Colonic mucosa (tissue), 4 donors: ENCODE results near the gene TGFBR3L. TPM values are rescaled to one million over a fixed set of nuclear protein-coding genes. Genes with fewer than 3 reads are reported as not detected.

Experiments
- DNase-seq: peaks from one replicate; pipeline ENCODE4 v3.0.0-alpha.2; 2020
- H3K27ac ChIP-seq: fragments of 200-600 bp; one replicate; pipeline ENCODE4 v1.8.0; 2021
- H3K27me3 ChIP-seq: fragments of 200-600 bp; one replicate; pipeline ENCODE4 v1.8.0; 2021
- H3K36me3 ChIP-seq: fragments of 200-600 bp; one replicate; pipeline ENCODE4 v1.8.0; 2021
- H3K4me1 ChIP-seq: fragments of 200-600 bp; one replicate; pipeline ENCODE4 v1.8.0; 2021; ENCODE audit warnings: mild to moderate bottlenecking
- H3K4me3 ChIP-seq: fragments of 200-600 bp; one replicate; pipeline ENCODE4 v1.8.0; 2021
- H3K9ac ChIP-seq, 2 donors: one replicate each; pipeline ENCODE4 v1.7.0; 2013; ENCODE audit warnings: control low read depth in 2 of 2, low read depth in 2 of 2, low read length in 2 of 2
- H3K9me3 ChIP-seq: fragments of 200-600 bp; one replicate; pipeline ENCODE4 v1.8.0; 2021
- intact Hi-C: fragments of 100-400 bp; cut with DNase I; formaldehyde crosslinking; loops from one replicate; pipeline ENCODE4 v1.14.1; 2022
- total RNA-seq, 2 donors: library from RNA; stranded (reverse); fragmentation: NEBNext Ultra II Directional in 1 of 2; extraction: Animal tissue kit (Norgen Biotek cat#: 25700) in 1 of 2; gene quantifications; one replicate each; pipeline ENCODE4 v1.2.1, GENCODE V29; 2021
- TF ChIP-seq, protein P1 (sequence below): fragments of 200-600 bp; IDR thresholded peaks from one replicate; pipeline ENCODE4 v1.8.0; 2022; ENCODE audit warnings: antibody characterized with exemption, mild to moderate bottlenecking
- donor health status: healthy.
- donor health status: DM: no; HTN: no; CAD: no.
- donor health status: DM: no; HTN: no; CAD: no.

Gene TGFBR3L
- total RNA-seq, 2 donors from 2014 or later = not detected

DNA sequence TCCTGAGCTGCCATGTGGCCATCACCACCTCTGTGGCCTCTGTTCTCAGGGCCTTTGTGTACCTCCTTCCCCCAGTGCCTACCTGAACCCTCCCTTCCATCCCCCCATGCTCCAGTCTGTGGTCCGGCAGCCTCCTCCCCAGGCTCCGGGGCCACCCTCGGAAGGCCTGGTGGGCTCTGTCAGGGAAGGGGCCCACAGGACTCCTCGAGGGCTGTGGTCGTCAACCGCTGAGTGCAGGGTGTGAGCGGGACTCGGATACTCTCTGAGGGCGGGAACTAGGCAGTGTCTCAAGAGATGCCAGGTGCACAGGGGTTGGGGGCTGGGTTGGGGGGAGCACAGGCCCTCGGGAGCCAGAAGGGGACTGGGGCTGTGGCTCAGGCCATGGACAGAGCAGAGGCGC, 7.1 kb upstream of the TGFBR3L start:
- TF ChIP-seq, protein P1, sequence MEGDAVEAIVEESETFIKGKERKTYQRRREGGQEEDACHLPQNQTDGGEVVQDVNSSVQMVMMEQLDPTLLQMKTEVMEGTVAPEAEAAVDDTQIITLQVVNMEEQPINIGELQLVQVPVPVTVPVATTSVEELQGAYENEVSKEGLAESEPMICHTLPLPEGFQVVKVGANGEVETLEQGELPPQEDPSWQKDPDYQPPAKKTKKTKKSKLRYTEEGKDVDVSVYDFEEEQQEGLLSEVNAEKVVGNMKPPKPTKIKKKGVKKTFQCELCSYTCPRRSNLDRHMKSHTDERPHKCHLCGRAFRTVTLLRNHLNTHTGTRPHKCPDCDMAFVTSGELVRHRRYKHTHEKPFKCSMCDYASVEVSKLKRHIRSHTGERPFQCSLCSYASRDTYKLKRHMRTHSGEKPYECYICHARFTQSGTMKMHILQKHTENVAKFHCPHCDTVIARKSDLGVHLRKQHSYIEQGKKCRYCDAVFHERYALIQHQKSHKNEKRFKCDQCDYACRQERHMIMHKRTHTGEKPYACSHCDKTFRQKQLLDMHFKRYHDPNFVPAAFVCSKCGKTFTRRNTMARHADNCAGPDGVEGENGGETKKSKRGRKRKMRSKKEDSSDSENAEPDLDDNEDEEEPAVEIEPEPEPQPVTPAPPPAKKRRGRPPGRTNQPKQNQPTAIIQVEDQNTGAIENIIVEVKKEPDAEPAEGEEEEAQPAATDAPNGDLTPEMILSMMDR = no peak
- H3K9ac ChIP-seq = no peak overlapping the region
- intact Hi-C loops = no loop called here
- H3K27me3 ChIP-seq = no peaks in the 10 kb centered on the region
- no peak for DNase-seq
- no peak overlapping the region for H3K4me3 ChIP-seq
- H3K4me1 ChIP-seq = peaks cover 13% of the 10 kb centered on the region
- no peaks in the 10 kb centered on the region for H3K9me3 ChIP-seq
- no peak overlapping the region for H3K27ac ChIP-seq
- H3K36me3 ChIP-seq = peaks cover 8% of the 10 kb centered on the region

DNA sequence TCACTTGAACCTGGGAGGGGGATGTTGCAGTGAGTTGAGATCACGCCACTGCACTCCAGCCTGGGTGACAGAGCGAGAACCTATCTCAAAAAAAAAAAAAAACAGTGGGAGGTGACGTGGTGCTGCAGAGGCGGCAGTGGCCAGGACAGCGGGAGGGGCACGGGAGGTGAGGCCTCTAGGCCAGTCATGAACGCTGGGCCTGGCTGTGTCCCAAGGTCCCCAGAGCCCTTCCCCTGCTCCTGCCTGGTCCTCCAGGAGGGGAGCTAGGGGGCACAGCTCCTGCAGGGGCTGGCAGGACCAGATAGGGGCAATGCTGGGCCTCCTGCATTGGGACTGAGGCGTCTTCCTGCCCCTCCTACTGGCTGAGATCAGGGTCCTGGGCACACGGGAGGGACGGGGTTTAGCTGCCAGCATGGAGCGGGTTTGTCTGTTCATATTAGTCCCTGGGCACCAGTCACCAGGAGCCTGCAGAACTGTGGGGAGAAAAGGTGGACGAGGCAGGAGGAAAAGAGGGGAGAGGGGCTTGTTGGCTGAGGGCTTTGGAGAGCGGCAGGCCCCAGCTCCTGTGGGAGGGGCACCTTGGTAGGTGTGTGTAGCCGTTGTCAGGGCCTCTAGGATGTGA, 6.4 kb upstream of the TGFBR3L start:
- no peak for DNase-seq
- no peak overlapping the region for H3K9ac ChIP-seq
- H3K27me3 ChIP-seq = no peaks in the 10 kb centered on the region
- H3K9me3 ChIP-seq = no peaks in the 10 kb centered on the region
- TF ChIP-seq, protein P1 = no peak
- intact Hi-C loops = no loop called here
- H3K4me3 ChIP-seq = no peak overlapping the region
- H3K36me3 ChIP-seq = peaks cover 8% of the 10 kb centered on the region
- peaks cover 10% of the 10 kb centered on the region for H3K4me1 ChIP-seq
- no peak overlapping the region for H3K27ac ChIP-seq

DNA sequence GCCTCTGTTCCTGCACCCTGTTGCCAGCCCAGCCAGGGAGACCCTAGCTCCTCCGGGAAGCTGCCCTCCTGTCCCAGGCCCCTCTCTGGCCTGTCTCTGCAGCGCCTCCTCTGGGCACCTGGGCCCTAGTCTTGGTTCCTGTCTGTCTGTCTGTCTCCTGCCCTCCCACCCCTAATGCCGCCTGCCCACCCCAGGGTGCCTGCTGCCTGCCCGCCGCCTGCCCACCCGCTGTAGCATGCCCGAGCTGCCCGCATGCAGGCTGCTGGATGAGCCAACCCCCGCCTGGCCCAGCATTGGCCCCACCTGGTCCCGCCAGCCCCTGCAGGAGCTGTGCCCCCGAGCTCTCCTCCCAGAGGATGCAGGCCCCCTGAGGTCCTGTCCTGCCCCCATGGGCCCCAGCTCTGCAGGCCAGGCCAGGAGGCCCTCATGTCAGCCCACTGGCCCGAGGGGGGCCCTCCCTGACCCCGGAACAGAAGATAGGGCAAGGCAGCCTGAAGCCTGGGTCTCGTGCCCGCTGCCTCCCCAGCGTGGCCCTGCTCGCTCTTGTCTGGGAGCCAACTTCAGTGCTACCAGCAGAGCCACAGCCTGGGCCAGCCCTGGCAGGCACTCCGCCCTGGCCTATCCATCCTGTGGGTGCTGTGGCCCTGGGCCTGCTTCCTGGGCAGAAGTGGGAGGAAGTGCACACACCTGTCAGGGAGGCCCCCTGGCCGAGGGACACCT, 5.7 kb upstream of the TGFBR3L start:
- Histone ChIP-seq H3K27ac (no peak overlapping the region), H3K27me3 (no peaks in the 10 kb centered on the region), H3K4me3 (no peak overlapping the region), H3K4me1 (peaks cover 10% of the 10 kb centered on the region), H3K36me3 (peaks cover 8% of the 10 kb centered on the region), H3K9me3 (no peaks in the 10 kb centered on the region), H3K9ac (no peak overlapping the region)
- no peak for DNase-seq
- TF ChIP-seq, protein P1 = no peak
- intact Hi-C loops = no loop called here

DNA sequence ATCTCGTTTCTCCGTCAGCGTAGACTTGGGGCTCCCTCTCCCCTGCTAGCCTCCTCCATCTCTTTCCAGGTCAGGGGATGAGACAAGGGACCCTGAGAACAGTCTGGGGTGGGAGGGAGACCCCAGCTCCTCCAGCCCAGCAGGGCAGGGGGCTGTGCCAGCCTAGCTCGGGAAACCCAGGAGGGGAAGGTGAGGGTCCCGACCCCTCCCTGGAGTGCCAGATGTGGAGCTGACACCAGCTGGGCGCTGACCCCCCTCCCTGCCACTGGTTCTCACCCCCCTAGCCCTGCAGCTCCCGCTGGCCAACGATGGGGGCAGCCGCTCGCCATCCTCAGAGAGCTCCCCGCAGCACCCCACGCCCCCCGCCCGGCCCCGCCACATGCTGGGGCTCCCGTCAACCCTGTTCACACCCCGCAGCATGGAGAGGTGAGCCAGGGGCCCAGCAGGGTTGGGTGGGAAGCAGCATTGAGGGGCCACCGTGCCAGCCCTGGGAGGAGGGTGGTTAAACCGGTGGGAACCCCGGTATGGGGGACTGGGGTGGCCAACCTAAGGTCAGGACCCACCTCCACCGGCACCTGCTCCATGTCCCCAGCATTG, 5.1 kb upstream of the TGFBR3L start:
- Histone ChIP-seq H3K27ac (no peak overlapping the region), H3K27me3 (no peaks in the 10 kb centered on the region), H3K9ac (no peak overlapping the region), H3K9me3 (no peaks in the 10 kb centered on the region), H3K4me3 (no peak overlapping the region), H3K36me3 (peaks cover 8% of the 10 kb centered on the region), H3K4me1 (peaks cover 9% of the 10 kb centered on the region)
- TF ChIP-seq, protein P1 = no peak
- DNase-seq = no peak
- intact Hi-C loops = no loop called here

DNA sequence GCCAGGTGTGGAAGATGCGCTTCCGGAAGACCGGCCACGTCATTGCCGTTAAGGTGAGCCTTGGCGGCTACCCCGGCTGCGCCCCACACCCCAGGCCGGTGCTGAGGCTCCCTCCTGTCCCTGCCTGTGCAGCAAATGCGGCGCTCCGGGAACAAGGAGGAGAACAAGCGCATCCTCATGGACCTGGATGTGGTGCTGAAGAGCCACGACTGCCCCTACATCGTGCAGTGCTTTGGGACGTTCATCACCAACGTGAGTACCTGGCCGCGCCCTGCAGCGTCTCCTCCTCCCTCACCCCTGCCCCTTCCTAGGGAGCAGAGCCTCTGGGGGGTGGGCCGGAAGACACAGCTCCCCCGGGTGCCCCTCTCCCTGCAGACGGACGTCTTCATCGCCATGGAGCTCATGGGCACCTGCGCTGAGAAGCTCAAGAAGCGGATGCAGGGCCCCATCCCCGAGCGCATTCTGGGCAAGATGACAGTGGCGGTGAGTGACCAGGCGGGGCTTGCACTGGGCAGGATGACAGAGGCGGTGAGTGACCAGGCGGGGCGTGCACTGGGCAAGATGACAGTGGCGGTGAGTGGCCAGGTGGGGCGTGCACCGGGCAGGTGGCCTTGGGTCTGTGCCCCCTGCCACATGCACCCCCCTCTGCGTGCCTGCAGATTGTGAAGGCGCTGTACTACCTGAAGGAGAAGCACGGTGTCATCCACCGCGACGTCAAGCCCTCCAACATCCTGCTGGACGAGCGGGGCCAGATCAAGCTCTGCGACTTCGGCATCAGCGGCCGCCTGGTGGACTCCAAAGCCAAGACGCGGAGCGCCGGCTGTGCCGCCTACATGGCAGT, 4.1 kb upstream of the TGFBR3L start:
- H3K9me3 ChIP-seq = no peaks in the 10 kb centered on the region
- no peak overlapping the region for H3K4me3 ChIP-seq
- DNase-seq = no peak
- H3K9ac ChIP-seq = no peak overlapping the region
- H3K27me3 ChIP-seq = peaks cover 8% of the 10 kb centered on the region
- H3K27ac ChIP-seq = no peak overlapping the region
- H3K4me1 ChIP-seq = no peaks in the 10 kb centered on the region
- TF ChIP-seq, protein P1 = no peak
- peaks cover 8% of the 10 kb centered on the region for H3K36me3 ChIP-seq
- intact Hi-C loops = no loop called here
